Breast epithelium (tissue), 4 donors: ENCODE measurements around the gene NECTIN1. TPM values are rescaled to one million over a fixed set of nuclear protein-coding genes. Genes with fewer than 3 reads are reported as not detected.

Experiments used
- DNase-seq, 2 donors: peaks; one replicate each; pipeline ENCODE4 v3.0.0-alpha.2; 2019; ENCODE audit warnings: low spot score in 2 of 2
- H3K27ac ChIP-seq, 2 donors: fragments of 200-600 bp; sonication (generic) in 1 of 2; one replicate each; pipeline ENCODE4 v1.5.1; 2016 to 2019; ENCODE audit warnings: mild to moderate bottlenecking in 1 of 2
- H3K27me3 ChIP-seq, 2 donors: fragments of 200-600 bp; sonication (generic) in 1 of 2; one replicate each; pipeline versions ENCODE4 v1.5.1 to v1.6.0; 2017 to 2019; ENCODE audit warnings: control low read depth in 1 of 2, mild to moderate bottlenecking in 1 of 2
- H3K36me3 ChIP-seq: fragments of 200-600 bp; one replicate; pipeline ENCODE4 v1.5.1; 2019
- H3K4me1 ChIP-seq, 2 donors: fragments of 200-600 bp; sonication (generic); one replicate each; pipeline ENCODE4 v1.5.1; 2016 to 2019; ENCODE audit warnings: control low read depth in 1 of 2
- H3K4me3 ChIP-seq, 3 donors: fragments of 200-600 bp; sonication (generic); 1 replicate in 2 of 3; 2 replicates in 1 of 3; pipeline ENCODE4 v1.5.1; 2016 to 2019; ENCODE audit warnings: mild to moderate bottlenecking in 3 of 3, moderate library complexity in 2 of 3
- H3K9me3 ChIP-seq, 2 donors: fragments of 200-600 bp; sonication (generic) in 1 of 2; one replicate each; pipeline ENCODE4 v1.5.1; 2016 to 2019; ENCODE audit warnings: control low read depth in 1 of 2
- CTCF ChIP-seq, 3 donors: fragments of 450-650 bp; IDR thresholded peaks; one replicate each; pipeline ENCODE4 v1.5.1; 2016 to 2017; ENCODE audit warnings: antibody characterized with exemption in 3 of 3, mild to moderate bottlenecking in 3 of 3, moderate library complexity in 3 of 3
- POLR2A ChIP-seq: fragments of 450-650 bp; IDR thresholded peaks from one replicate; pipeline ENCODE4 v1.6.1; 2016; ENCODE audit warnings: antibody characterized with exemption, mild to moderate bottlenecking, moderate library complexity
- POLR2AphosphoS5 ChIP-seq, 3 donors: sonication (generic); formaldehyde crosslinking; IDR thresholded peaks; one replicate each; pipeline ENCODE4 v1.6.1; 2017; ENCODE audit warnings: antibody characterized with exemption in 3 of 3
- intact Hi-C: fragments of 100-400 bp; cut with DNase I; formaldehyde crosslinking; loops from one replicate; pipeline ENCODE4 v1.15.1; 2023; ENCODE audit warnings: low total_unique reads
- total RNA-seq, 3 donors: library from RNA; depleted of rRNA; stranded (reverse); fragments of >200 nt; gene quantifications; one replicate each; pipeline ENCODE4 v1.1.0, GENCODE V29; 2016

Gene NECTIN1
- total RNA-seq, 3 donors from 2014 or later: 2.6 to 6.6 (median 4.5) TPM

GRCh38 chr11:119744577-119744976 is 15.6 kb upstream of the NECTIN1 start:
- Histone ChIP-seq H3K27me3 (peaks cover 0 to 7% of the 10 kb centered on the region in 2 donors), H3K9me3 (no peaks in the 10 kb centered on the region), H3K27ac (no peak overlapping the region), H3K4me3 (no peak overlapping the region), H3K4me1 (no peaks in the 10 kb centered on the region), H3K36me3 (no peaks in the 10 kb centered on the region)
- intact Hi-C loops: no loop called here
- TF ChIP-seq POLR2A (no peak), POLR2AphosphoS5 (IDR thresholded peaks at IDR 0.05) (no peak), CTCF (IDR thresholded peaks at IDR 0.05) (no peak)
- DNase-seq: no peak

DNA sequence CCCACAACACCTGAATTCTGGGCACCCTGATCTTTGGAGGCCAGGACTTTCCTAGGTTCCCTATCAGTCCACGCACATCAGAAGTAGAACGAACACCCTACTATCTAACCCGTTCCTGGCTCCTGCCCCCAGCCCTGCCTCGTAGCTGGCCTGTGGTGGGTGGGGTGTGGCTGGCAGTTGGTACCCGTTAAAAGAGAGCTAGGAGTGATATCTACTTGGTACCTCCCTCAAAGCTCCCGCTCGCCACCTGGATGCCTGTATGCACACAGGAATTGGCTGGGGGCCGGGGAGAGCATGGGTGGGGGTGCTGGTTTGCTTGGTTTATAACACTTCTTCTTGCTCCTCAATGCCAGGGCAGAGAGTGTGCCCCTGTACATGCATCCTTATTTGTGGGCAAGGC is 14.0 kb upstream of the NECTIN1 start:
- Histone ChIP-seq H3K27me3 (peaks cover 0 to 7% of the 10 kb centered on the region in 2 donors), H3K36me3 (no peaks in the 10 kb centered on the region), H3K4me1 (no peaks in the 10 kb centered on the region), H3K4me3 (no peak overlapping the region), H3K27ac (peak overlapping the region; percentile 67 to 72), H3K9me3 (no peaks in the 10 kb centered on the region)
- no peak for DNase-seq
- intact Hi-C loops: no loop called here
- TF ChIP-seq POLR2AphosphoS5 (IDR thresholded peaks at IDR 0.05) (no peak), CTCF (IDR thresholded peaks at IDR 0.05) (no peak), POLR2A (no peak)

GRCh38 chr11:119742263-119742861 is 13.4 kb upstream of the NECTIN1 start:
- intact Hi-C loops: no loop called here
- TF ChIP-seq POLR2A (no peak), POLR2AphosphoS5 (IDR thresholded peaks at IDR 0.05) (no peak), CTCF (IDR thresholded peaks at IDR 0.05) (no peak)
- no peak for DNase-seq

GRCh38 chr11:119741369-119742262 is 12.6 kb upstream of the NECTIN1 start:
- DNase-seq: peak in 1 of 2 donors; percentile 63
- intact Hi-C loops: no loop called here
- peaks cover 0 to 7% of the 10 kb centered on the region in 2 donors for H3K27me3 ChIP-seq
- no peaks in the 10 kb centered on the region for H3K36me3 ChIP-seq
- peak overlapping the region; percentile 67 to 72 for H3K27ac ChIP-seq
- H3K4me1 ChIP-seq: no peaks in the 10 kb centered on the region
- peak overlapping the region; percentile 16 to 55 (median 35) for H3K4me3 ChIP-seq
- no peaks in the 10 kb centered on the region for H3K9me3 ChIP-seq
- TF ChIP-seq CTCF (IDR thresholded peaks at IDR 0.05) (peak in 2 of 3 donors; percentile 56 to 69), POLR2AphosphoS5 (IDR thresholded peaks at IDR 0.05) (no peak)

More at GRCh38 chr11:119742263-119742861, 13.4 kb upstream of the NECTIN1 start:
- Histone ChIP-seq H3K9me3 (no peaks in the 10 kb centered on the region), H3K27ac (peak overlapping the region; percentile 67 to 72), H3K4me3 (peak overlapping the region; percentile 16 to 55 (median 35)), H3K4me1 (no peaks in the 10 kb centered on the region), H3K27me3 (peaks cover 0 to 7% of the 10 kb centered on the region in 2 donors), H3K36me3 (no peaks in the 10 kb centered on the region)

DNA sequence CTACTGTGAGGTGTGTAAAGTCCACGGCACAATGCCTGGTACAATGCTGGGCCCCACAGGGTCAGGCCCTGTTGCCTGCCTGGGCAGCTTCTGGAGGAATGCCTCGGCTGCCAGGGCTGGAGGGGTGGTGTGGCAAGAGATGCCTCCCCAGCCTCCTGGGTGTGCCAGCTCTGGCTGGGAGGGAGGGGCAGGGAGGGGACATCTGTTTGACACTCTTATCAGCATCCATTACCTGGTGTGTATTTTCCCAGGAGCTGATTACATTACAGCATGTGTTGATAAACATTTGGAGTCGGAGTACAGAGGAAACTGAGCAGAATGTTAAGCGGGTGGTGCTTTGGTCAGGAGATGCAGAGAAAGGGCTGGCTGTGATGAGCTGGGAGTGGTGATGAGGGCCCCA is 11.0 kb upstream of the NECTIN1 start:
- no peak for DNase-seq
- H3K27me3 ChIP-seq: peaks cover 0 to 7% of the 10 kb centered on the region in 2 donors
- intact Hi-C loops: no loop called here

More for the DNA sequence above, 11.0 kb upstream of the NECTIN1 start:
- no peak overlapping the region for H3K27ac ChIP-seq
- no peaks in the 10 kb centered on the region for H3K9me3 ChIP-seq
- H3K36me3 ChIP-seq: no peaks in the 10 kb centered on the region
- TF ChIP-seq POLR2AphosphoS5 (IDR thresholded peaks at IDR 0.05) (no peak), POLR2A (no peak), CTCF (IDR thresholded peaks at IDR 0.05) (no peak)
- H3K4me1 ChIP-seq: no peaks in the 10 kb centered on the region
- no peak overlapping the region for H3K4me3 ChIP-seq
